Uterus (tissue), 4 donors: ENCODE results near the gene SFXN5. TPM values are rescaled to one million over a fixed set of nuclear protein-coding genes. Genes with fewer than 3 reads are reported as not detected.
"Not testable (repeated sequence)": the region's sequence is repeated elsewhere in the genome, so short reads cannot be mapped to it uniquely, and the experiment has no call there.

Experiments used
- DNase-seq, 2 donors: peaks; one replicate each; pipeline ENCODE4 v3.0.0-alpha.2; 2019 to 2020
- H3K27ac ChIP-seq, 2 donors: fragments of 200-600 bp; sonication (generic); 1 replicate in 1 of 2; 2 replicates in 1 of 2; pipeline ENCODE4 v1.5.1; 2016 to 2018
- H3K27me3 ChIP-seq, 2 donors: fragments of 200-600 bp; sonication (generic); one replicate each; pipeline ENCODE4 v1.5.1; 2018 to 2019; ENCODE audit warnings: control low read depth in 1 of 2
- H3K36me3 ChIP-seq, 2 donors: fragments of 200-600 bp; sonication (generic); one replicate each; pipeline ENCODE4 v1.5.1; 2019; ENCODE audit warnings: control low read depth in 1 of 2
- H3K4me1 ChIP-seq, 2 donors: fragments of 200-600 bp; sonication (generic); one replicate each; pipeline ENCODE4 v1.5.1; 2018 to 2019; ENCODE audit warnings: control low read depth in 1 of 2
- H3K4me3 ChIP-seq, 2 donors: fragments of 200-600 bp; sonication (generic); 1 replicate in 1 of 2; 2 replicates in 1 of 2; pipeline ENCODE4 v1.5.1; 2018 to 2019; ENCODE audit warnings: mild to moderate bottlenecking in 1 of 2
- H3K9me3 ChIP-seq, 2 donors: fragments of 200-600 bp; sonication (generic); one replicate each; pipeline ENCODE4 v1.5.1; 2019; ENCODE audit warnings: control low read depth in 1 of 2
- CTCF ChIP-seq, 4 experiments: fragments of 200-600 bp in 2 of 4; fragments of 450-650 bp in 2 of 4; sonication (generic) in 2 of 4; IDR thresholded peaks; one replicate each; pipeline ENCODE4 v1.5.1; 2016 to 2019; ENCODE audit warnings: antibody characterized with exemption in 4 of 4, mild to moderate bottlenecking in 2 of 4, moderate library complexity in 1 of 4
- POLR2A ChIP-seq, 2 donors: fragments of 450-650 bp; IDR thresholded peaks; one replicate each; pipeline ENCODE4 v1.6.1; 2016; ENCODE audit warnings: antibody characterized with exemption in 2 of 2, mild to moderate bottlenecking in 1 of 2, moderate library complexity in 1 of 2
- intact Hi-C: fragments of 100-400 bp; cut with DNase I; formaldehyde crosslinking; loops from one replicate; pipeline ENCODE4 v1.15.1; 2023; ENCODE audit warnings: low total_unique reads
- total RNA-seq, 4 donors: library from RNA; depleted of rRNA in 3 of 4; stranded (reverse); fragments of >200 nt in 3 of 4; gene quantifications; one replicate each; pipeline versions ENCODE4 v1.1.0 to v1.2.4, GENCODE V29; 2014 to 2023
- donor health status: DM: yes; HTN: yes; CAD: no.

SFXN5 gene
- total RNA-seq, 4 donors from 2014 or later, result 2.1 to 16.0 (median 10.6) TPM

- no peaks in the 10 kb centered on the region for H3K36me3 ChIP-seq
- peaks cover 0 to 32% of the 10 kb centered on the region in 2 donors for H3K4me1 ChIP-seq
- TF ChIP-seq CTCF (IDR thresholded peaks at IDR 0.05) (no peak), POLR2A (IDR thresholded peaks at IDR 0.05) (no peak)
- no peaks in the 10 kb centered on the region for H3K9me3 ChIP-seq
- DNase-seq, result no peak
- intact Hi-C loops, result no loop called here
- H3K4me3 ChIP-seq, result no peak overlapping the region
- H3K27me3 ChIP-seq, result peaks cover 26 to 55% of the 10 kb centered on the region in 2 donors
- no peak overlapping the region for H3K27ac ChIP-seq
Measured at GRCh38 chr2:72913486-72914205, 157.9 kb downstream of the SFXN5 start.

- H3K27ac ChIP-seq, result no peak overlapping the region
- no peak overlapping the region for H3K4me3 ChIP-seq
- peaks cover 14 to 59% of the 10 kb centered on the region in 2 donors for H3K27me3 ChIP-seq
- H3K36me3 ChIP-seq, result no peaks in the 10 kb centered on the region
- no peaks in the 10 kb centered on the region for H3K9me3 ChIP-seq
- intact Hi-C loops, result no loop called here
- H3K4me1 ChIP-seq, result peaks cover 0 to 9% of the 10 kb centered on the region in 2 donors
- DNase-seq, result no peak
- TF ChIP-seq CTCF (IDR thresholded peaks at IDR 0.05) (no peak), POLR2A (IDR thresholded peaks at IDR 0.05) (no peak)
Measured at GRCh38 chr2:72911256-72911655, 160.3 kb downstream of the SFXN5 start.

GRCh38 chr2:72908741-72909140 is 162.8 kb downstream of the SFXN5 start:
- H3K4me3 ChIP-seq, result no peak overlapping the region
- H3K36me3 ChIP-seq, result no peaks in the 10 kb centered on the region
- H3K27ac ChIP-seq, result no peak overlapping the region
- TF ChIP-seq POLR2A (IDR thresholded peaks at IDR 0.05), result no peak
- no peak for TF ChIP-seq CTCF (IDR thresholded peaks at IDR 0.05)
- no peaks in the 10 kb centered on the region for H3K4me1 ChIP-seq
- intact Hi-C loops, result no loop called here
- no peak for DNase-seq
- no peaks in the 10 kb centered on the region for H3K9me3 ChIP-seq
- peaks cover 4 to 35% of the 10 kb centered on the region in 2 donors for H3K27me3 ChIP-seq

- H3K27me3 ChIP-seq, result peaks cover 4 to 32% of the 10 kb centered on the region in 2 donors
- H3K36me3 ChIP-seq, H3K4me1 ChIP-seq, intact Hi-C loops, H3K9me3 ChIP-seq, DNase-seq, H3K4me3 ChIP-seq, H3K27ac ChIP-seq: not testable (repeated sequence)
Measured at GRCh38 chr2:72907369-72907768, 164.1 kb downstream of the SFXN5 start.

GRCh38 chr2:72901426-72901825 is 170.1 kb downstream of the SFXN5 start:
- TF ChIP-seq POLR2A (IDR thresholded peaks at IDR 0.05) (no peak), CTCF (IDR thresholded peaks at IDR 0.05) (no peak)
- H3K4me3 ChIP-seq, result no peak overlapping the region
- peaks cover 0 to under 1% of the 10 kb centered on the region in 2 donors for H3K27me3 ChIP-seq
- no peaks in the 10 kb centered on the region for H3K36me3 ChIP-seq
- no peaks in the 10 kb centered on the region for H3K9me3 ChIP-seq
- intact Hi-C loops, result no loop called here
- H3K4me1 ChIP-seq, result no peaks in the 10 kb centered on the region
- no peak overlapping the region for H3K27ac ChIP-seq
- no peak for DNase-seq
